NB4 (cell line): ENCODE results near the gene WDR86.

ENCODE experiments used
- POLR2A ChIP-seq: IDR thresholded peaks from 2 replicates; pipeline ENCODE4 v1.6.1; 2011; ENCODE audit warnings: mild to moderate bottlenecking; ENCODE audit not compliant: insufficient read length; ENCODE audit errors: extremely low read depth
- TF ChIP-seq, protein P1 (sequence below): IDR thresholded peaks from one replicate; pipeline ENCODE4 v1.5.1; 2012; ENCODE audit warnings: low read depth, low read length

DNA sequence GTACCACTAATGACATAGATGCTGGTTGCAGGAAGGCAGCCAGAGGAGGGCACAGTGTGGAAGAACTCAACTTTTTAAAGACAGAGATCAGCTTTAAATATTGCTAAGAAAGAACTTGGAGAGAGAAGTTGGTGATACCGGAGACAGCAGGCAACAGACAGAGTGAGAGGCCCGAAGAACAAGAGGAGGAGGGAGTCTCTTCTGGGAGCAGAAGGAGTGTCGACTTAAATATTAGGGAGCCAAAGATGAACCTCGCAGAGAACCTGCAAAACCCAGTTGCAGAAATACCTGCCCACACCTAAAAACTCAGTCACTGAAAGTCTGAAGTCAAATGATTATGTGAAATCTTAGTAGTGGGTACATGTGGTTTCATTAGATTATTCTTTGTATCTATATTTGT is 3.4 kb upstream of the WDR86 start:
- TF ChIP-seq, protein P1, sequence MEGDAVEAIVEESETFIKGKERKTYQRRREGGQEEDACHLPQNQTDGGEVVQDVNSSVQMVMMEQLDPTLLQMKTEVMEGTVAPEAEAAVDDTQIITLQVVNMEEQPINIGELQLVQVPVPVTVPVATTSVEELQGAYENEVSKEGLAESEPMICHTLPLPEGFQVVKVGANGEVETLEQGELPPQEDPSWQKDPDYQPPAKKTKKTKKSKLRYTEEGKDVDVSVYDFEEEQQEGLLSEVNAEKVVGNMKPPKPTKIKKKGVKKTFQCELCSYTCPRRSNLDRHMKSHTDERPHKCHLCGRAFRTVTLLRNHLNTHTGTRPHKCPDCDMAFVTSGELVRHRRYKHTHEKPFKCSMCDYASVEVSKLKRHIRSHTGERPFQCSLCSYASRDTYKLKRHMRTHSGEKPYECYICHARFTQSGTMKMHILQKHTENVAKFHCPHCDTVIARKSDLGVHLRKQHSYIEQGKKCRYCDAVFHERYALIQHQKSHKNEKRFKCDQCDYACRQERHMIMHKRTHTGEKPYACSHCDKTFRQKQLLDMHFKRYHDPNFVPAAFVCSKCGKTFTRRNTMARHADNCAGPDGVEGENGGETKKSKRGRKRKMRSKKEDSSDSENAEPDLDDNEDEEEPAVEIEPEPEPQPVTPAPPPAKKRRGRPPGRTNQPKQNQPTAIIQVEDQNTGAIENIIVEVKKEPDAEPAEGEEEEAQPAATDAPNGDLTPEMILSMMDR = no peak
- no peak for TF ChIP-seq POLR2A
